GF-D8 (cell line): Measurements from ENCODE around the gene GDPD2.
A peak's percentile ranks its signal among the peaks of the same experiment; 100 is the strongest.
"Not testable (repeated sequence)": the region's sequence is repeated elsewhere in the genome, so short reads cannot be mapped to it uniquely, and the experiment has no call there.

Experiments used
- DNase-seq: peaks from one replicate; lab custom pipeline; 2025; lab: John Stamatoyannopoulos, UW

Gene GDPD2, protein sequence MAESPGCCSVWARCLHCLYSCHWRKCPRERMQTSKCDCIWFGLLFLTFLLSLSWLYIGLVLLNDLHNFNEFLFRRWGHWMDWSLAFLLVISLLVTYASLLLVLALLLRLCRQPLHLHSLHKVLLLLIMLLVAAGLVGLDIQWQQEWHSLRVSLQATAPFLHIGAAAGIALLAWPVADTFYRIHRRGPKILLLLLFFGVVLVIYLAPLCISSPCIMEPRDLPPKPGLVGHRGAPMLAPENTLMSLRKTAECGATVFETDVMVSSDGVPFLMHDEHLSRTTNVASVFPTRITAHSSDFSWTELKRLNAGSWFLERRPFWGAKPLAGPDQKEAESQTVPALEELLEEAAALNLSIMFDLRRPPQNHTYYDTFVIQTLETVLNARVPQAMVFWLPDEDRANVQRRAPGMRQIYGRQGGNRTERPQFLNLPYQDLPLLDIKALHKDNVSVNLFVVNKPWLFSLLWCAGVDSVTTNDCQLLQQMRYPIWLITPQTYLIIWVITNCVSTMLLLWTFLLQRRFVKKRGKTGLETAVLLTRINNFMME

GRCh38 chrX:70422851-70423341, at the start of gene GDPD2:
Gene GDPD2 (plus strand): TSS chrX:70423314. CDS start chrX:70424985, 1,671 bp downstream.
- no peak for DNase-seq

- DNase-seq: no peak
Observed at GRCh38 chrX:70386235-70386634, 36.9 kb upstream of the GDPD2 start.

DNA sequence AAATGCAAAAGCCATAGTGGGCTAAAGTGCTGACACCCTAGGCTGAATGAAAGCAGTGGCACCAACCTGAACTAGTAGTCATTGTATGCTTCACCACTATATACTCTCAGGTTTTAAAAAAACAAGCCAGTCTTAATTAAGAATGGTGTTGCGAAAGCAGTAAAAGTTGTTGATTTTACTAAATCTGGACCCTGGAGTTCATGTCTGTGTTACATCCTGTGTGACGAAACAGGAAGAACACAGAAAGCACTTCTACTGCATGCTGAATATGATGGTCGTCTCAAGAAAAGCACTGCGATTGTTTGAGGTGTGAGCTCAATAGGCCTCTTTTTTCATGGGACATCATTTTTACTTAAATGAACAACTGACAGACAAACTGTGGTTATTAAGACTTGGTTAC, 24.2 kb upstream of the GDPD2 start:
- peak; percentile 19 for DNase-seq

DNA sequence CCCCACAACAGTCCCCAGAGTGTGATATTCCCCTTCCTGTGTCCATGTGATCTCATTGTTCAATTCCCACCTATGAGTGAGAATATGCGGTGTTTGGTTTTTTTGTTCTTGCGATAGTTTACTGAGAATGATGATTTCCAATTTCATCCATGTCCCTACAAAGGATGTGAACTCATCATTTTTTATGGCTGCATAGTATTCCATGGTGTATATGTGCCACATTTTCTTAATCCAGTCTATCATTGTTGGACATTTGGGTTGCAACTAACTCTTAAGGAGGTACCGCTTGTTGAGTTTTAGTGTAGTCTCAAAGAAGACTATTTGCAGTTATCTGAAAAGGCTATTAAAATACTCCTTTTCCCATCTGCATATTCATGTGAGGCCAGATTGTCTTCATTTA, 22.9 kb upstream of the GDPD2 start:
- DNase-seq: not testable (repeated sequence)

GRCh38 chrX:70402721-70403120, 20.4 kb upstream of the GDPD2 start:
- no peak for DNase-seq

DNA sequence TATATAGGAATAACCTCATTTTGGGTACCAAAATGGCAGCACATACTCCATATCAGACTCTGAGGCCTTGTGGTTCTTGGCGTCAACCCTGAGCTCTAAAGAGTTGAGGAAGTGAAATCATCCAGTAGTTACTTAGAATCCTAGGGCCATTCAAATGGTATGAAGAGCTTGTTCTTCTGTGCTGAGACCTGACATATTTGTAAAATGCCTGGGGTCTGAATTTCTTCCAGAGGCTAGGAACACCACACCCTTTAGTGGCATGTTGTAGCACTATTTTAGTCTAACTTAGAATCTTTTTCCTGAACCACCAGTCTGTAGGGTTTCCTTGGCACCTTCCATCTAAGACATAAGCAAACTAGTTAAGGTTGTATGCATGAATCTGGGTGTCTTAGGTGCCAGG, 18.1 kb upstream of the GDPD2 start:
- no peak for DNase-seq

DNA sequence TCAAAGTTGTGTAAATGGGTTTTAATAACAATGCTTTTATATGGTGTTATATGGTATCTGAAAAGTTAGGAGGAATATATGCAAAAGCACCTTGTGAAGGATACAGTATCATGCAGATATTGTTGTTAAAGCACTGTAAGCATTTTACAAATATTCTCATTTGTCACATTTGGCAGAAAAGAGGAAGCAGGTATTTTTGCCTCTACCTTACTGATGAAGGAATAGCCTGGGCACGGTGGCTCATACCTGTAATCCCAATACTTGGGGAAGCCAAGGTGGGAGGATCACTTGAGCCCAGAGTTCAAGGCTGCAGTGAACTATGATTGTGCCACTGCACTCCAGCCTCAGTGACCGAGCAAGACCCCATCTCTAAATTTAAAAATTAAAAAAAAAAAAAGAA, 12.2 kb upstream of the GDPD2 start:
- DNase-seq: no peak

GRCh38 chrX:70411475-70411874, 11.6 kb upstream of the GDPD2 start:
- no peak for DNase-seq

DNA sequence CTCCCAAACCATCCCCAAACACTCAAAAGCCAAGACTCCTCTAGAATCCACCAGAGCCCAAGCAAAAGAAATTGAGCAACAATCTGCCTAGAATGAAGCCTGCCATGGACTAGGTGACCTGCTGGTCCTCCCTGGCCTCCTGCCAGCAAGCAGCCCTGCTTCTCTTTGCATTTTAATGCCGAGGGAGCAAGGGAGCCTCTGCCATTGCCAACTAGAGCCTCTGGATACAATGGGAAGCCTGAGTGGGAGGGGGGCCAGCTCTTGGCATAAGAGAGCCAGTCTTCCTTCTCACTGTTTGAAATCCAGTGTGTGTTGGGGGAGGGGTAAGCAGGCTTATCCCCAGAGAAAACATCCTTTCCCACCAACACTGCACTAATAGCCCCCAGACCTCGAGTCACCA, 1.5 kb upstream of the GDPD2 start:
- no peak for DNase-seq

GRCh38 chrX:70423936-70424675, 992 bp downstream of the GDPD2 start:
- DNase-seq: no peak

DNA sequence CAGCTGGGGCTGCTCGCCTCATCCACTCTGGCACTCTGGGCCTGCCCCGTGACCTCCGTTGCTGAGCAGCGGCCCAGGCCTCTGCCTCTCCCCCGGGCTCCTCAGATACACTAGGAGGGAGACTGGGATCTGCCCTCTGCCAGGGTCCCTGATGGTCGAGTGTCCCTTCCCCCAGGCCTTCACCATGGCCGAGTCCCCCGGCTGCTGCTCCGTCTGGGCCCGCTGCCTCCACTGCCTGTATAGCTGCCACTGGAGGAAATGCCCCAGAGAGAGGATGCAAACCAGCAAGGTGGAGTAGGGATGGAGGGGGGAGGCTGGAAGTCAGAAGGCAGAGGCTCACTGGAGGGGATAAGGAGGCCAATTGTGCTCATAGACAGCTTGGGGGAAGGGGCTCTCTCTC, 1.7 kb downstream of the GDPD2 start:
- no peak for DNase-seq

- DNase-seq: no peak
Observed at GRCh38 chrX:70426286-70427278, 3.5 kb downstream of the GDPD2 start.

DNA sequence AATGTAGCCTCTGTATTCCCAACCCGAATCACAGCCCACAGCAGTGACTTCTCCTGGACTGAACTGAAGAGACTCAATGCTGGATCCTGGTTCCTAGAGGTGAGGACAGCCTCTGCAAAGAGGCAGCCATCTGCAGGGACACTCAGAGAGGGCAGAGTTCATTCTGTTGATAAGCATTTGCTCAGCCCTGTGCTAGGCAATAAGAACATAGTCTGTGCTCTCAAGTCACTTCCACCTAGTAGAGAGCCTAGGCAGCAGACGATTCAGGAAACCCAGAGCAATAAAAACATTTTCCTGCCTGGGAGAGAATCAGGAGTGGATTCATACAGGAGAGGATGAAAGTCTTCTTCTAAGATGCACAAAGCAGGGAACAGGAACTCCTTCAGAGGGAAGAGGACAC, 4.3 kb downstream of the GDPD2 start:
- no peak for DNase-seq

- DNase-seq: no peak
Observed at GRCh38 chrX:70429759-70430158, 6.6 kb downstream of the GDPD2 start.

GRCh38 chrX:70432936-70433847, 10.1 kb downstream of the GDPD2 start:
- no peak for DNase-seq

- no peak for DNase-seq
Observed at GRCh38 chrX:70433848-70434351, 10.8 kb downstream of the GDPD2 start.

- DNase-seq: no peak
Observed at GRCh38 chrX:70434352-70434866, 11.3 kb downstream of the GDPD2 start.

- DNase-seq: no peak
Observed at GRCh38 chrX:70434914-70435586, 11.9 kb downstream of the GDPD2 start.

GRCh38 chrX:70436343-70436742, 13.2 kb downstream of the GDPD2 start:
- DNase-seq: no peak

- no peak for DNase-seq
Observed at GRCh38 chrX:70437011-70437410, 13.9 kb downstream of the GDPD2 start.
